8988T (cell line): ENCODE measurements around the gene LDLRAD4.

ENCODE experiments used
- DNase-seq: peaks from one replicate; pipeline ENCODE4 v3.0.0; 2011

Gene LDLRAD4

DNA sequence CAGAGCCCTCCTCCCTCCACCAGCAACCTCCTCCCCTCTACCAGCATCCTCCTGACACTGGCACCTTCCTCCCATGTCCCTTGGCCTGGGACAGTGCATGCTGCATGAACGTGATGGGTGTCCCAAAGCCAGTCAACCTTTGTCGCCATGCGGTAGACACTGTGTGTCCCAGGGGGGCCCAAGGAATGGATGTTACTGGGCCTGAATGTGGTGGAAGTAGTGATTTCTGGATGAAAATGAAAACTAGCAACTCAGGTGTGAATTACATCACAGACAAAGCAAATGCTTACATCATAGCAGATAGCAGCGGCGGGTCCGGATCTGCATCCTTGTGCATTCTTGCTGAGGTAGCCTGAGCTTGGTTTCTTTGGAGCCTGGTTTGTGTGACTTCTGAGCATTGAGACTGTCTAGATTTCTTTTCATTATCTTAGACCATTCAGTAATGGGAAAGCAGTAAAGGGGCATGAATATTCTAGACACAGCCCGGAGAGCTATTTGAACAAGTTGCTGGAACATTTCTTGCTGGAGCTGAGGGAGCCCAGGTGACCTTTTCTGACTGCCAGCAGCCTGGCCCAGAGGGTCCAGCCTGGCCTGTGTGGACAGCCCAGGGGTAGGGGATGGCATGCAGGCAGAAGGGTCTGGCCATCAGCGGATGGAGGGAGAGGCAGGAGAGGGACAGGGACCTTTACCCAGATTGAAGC lies 407.4 kb downstream of the LDLRAD4 start:
- DNase-seq, result no peak

DNA sequence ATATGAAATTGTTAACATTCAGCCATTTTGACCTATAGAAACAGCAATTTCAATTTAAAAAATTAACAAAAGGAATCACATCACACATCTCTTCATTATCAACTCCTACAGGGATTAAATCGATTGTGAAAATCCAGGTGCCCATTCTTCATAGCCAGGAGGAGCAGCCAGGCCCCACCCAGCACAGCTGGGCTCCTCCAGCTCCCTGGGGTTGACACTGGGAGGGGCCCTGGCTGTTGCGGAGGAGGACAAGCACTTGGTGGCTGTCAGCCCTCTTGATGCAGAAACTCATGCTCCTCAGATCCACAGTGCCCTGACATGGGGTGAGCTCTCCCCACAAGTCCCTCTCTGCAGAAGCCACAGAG lies 408.0 kb downstream of the LDLRAD4 start:
- no peak for DNase-seq

GRCh38 chr18:13627639-13628038 lies 409.1 kb downstream of the LDLRAD4 start:
- DNase-seq, result no peak

DNA sequence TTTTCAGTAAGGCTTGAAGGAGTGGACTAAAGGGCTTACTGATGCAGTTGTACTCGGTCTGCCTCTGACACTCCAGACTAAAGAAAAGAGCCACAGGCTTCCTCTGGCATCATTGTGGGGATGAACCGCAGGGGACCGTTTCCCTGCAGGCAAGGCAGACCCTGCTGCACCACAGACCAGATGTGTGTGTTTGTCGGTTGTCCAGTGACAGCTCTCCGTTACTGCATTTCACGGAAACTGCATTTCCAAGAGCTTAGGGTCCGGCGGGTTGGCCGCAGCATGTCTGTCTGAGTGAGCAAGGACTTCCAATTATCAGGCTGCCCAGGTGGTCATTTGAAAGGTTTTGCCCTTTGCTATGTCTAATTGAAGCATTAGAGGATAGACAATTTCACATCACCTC lies 409.7 kb downstream of the LDLRAD4 start:
- no peak for DNase-seq

DNA sequence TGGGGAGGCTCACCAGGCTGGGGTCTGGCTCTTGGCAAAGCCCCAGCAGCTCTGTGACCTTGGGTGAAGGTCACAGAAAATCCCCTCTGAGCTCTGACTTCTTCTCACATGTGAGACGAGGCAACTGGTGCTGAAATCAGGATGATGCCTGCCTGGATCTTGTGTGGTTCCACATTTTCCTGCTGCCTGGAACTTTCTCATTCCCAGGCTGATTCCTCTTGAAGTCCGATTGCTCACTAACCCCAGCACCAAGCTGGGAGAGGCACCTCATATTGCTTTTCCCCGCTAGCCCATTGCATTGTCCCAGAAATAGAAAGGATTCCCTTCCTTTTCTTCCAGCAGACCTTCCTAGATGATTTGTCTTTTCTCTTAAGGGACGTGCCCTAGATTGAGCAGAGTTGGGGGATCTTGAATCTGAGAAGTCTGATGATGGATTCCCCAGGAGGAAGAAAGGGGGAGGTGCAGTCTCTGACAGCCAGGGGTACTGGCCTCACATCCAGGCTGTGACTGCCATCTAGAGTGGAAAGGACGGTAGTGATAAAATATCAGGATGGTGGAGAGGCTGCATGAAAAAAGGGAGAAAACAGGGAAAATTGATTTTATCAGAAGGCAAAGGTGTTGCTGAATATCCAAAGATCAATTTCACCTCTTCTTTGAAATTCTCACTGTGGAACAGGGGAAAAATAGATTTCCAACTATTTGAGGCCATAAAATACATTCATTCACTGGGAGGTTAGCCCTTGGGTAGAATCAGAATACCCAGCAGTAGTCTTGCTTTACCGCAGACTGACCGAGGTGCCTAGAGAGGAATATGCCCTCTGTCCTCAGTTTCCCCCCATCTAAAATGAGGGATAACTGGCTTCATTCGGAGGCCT lies 411.5 kb downstream of the LDLRAD4 start:
- DNase-seq, result peak; percentile 86

DNA sequence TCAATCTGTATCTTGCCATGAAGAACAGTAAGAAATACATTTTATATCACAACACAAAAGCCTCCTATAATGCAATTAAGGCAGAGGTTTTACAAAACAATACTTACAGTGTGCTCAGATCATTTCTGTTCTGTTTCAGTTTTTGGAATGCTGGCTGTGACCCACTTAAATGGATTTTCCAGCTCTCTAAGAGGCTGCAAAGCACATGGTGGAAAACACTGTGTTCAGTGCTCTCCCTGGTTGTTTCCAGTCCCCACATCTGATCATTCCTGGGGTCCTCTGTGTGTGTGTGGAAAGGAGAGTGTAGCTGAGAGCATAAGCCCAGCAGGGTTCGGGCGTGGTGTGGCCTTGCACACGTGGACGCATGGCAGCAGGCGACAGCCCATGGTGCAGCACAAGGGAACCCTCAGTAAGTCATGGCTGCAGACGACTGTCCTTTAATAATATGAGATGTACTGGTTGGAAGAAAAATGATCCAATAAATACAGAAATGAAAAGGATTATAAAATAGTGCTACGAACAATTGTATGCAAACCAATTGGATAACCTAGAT lies 412.2 kb downstream of the LDLRAD4 start:
- no peak for DNase-seq

GRCh38 chr18:13633700-13634099 lies 415.1 kb downstream of the LDLRAD4 start:
- no peak for DNase-seq

DNA sequence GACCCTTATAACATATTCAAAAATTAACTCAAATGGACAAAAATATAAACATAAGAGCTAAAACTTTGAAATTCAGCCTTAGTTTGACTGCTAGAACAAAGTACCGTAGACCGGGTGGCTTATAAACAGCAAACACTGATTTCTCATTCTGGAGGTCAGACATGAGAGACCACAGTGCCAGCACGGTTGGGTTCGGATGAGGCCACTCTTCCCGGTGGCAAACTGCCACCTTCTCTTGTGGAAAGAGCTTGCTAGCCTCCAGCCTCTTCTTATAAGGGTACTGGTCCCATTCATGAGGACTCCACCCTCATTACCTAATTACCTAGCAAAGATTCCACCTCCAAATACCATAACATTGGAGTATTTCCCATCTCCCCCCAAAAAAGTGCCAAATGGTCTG lies 416.5 kb downstream of the LDLRAD4 start:
- no peak for DNase-seq

DNA sequence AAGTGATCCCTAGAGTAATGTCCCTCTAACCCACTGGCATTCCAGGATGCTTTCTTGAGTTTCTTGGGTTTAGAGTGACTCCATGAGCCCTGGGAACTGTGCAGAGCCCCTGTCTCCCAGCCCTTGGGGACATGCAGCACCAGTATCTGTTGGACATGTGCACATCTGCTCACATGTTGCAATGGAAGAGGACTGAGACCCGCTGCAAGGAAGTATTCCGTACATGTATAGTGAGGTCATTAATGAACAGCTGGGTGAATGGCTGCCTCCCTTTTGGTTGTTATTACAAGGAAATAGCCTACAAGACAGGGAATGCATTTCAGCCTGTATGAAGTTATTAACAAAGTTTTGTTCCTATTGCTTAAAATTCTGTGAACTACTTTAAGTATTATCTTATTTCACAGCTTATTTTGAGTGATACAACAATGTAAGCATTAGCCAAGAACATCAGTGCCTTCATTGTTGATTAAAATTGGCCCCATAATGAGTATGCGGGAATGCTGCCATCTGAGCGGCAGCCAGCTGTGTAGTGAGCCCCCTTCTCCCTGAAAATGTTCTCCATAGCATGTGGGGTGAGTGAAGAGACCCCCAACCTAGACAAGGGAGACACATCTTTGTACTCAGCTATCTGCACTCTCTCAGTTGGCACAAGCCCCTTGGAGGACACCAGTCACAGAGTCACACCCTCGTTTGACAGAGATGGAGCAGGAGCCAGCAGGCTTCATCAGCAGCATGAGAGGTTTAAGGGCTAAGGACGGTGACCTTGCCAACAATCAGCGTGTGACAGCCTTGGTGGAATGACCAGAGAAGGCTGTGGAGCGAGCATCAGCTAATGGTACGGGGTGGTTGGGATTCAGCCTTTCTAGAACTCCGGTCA lies 420.4 kb downstream of the LDLRAD4 start:
- no peak for DNase-seq

DNA sequence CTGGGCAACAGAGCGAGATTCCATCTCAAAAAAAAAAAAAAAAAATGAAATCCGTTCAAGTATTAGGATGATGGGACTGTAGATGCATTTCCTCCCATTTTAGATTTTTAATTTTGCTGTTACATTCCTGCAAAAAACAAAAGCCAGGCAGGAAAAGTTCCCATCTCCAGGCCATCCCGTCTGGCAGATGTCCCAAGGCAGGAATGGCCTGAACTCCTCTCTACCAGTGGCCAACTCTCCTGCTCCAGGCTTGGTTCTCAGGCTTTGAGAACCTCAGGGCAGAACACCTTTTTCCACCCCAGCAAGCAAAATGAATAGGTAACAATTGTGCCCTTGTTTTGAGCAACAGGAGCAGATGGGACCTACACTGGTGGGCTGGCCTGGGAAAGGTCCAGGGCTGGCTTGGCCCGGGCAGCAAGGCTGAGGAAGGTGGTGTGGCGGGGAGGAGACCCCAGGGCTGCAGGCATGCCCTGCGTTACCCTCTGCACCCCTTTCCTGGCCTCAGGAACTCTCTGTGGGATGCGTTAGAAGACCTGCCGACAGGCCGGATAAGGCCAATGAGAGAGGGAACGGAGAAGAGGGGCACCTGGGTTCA lies 421.8 kb downstream of the LDLRAD4 start:
- DNase-seq, result no peak

- no peak for DNase-seq
Measured at GRCh38 chr18:13641551-13642439, 423.2 kb downstream of the LDLRAD4 start.

- DNase-seq, result no peak
Measured at GRCh38 chr18:13642440-13642827, 423.9 kb downstream of the LDLRAD4 start.

DNA sequence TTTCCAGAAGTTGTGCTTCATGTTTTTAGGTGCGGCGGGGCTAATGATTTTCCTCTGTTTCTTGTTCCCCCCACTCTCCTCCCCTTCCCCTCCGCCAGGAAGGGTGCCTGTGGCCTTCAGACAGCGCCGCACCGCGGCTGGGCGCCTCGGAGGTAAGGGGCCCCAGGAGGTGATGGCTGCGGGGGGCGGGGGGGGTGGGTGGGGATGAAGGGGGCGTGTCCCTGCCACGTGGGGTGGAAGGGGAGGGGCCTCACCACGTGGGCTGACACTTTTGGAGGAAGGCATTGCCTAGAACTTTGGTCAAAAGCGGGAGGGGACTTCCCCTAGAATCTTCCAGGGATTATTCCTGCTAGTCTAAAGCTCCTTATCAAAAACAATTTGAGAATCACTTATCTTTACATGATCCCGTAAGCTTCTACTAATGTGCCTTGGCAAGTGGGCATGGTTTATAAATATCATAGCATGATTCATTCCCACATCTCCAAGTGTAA lies 424.7 kb downstream of the LDLRAD4 start:
- no peak for DNase-seq

- DNase-seq, result no peak
Measured at GRCh38 chr18:13645093-13645492, 426.5 kb downstream of the LDLRAD4 start.

DNA sequence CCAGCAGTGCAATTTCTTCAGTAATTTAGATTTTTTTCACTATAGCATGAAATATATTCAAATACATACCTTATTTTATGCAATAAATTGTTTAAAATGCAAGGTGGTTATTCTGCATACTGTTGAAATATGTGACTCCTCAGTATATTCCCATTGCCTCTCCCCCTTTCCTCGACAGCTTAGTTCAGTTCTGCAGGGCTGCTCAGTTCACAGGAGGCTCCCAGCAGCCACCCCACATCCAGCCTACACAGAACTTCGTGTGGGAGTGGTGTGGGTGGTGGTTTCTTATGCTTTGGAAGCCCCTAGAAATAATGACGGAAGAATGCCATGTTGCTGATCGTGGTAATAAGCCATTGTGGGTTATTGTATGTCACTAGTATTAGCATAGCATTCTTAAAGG lies 428.1 kb downstream of the LDLRAD4 start:
- no peak for DNase-seq

DNA sequence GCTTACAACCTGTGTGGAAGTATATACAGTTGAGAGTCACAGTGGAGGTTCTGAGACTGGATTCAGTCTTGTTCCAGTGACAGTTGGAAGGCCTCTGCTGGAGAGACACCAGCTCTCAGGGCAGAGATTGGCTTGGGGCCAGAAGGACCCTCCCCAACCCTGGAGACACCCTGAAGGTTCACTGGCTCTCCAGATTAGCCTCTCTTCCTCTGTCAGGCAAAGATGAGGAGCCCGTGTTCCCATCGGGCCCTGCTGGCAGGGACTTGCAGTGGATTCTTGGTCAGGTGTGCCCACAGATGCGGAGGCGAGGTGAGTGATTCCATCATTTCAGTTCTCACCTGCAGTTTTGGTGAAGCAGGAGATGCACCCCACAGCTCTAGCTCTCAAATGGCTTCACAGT lies 429.2 kb downstream of the LDLRAD4 start:
- DNase-seq, result no peak

DNA sequence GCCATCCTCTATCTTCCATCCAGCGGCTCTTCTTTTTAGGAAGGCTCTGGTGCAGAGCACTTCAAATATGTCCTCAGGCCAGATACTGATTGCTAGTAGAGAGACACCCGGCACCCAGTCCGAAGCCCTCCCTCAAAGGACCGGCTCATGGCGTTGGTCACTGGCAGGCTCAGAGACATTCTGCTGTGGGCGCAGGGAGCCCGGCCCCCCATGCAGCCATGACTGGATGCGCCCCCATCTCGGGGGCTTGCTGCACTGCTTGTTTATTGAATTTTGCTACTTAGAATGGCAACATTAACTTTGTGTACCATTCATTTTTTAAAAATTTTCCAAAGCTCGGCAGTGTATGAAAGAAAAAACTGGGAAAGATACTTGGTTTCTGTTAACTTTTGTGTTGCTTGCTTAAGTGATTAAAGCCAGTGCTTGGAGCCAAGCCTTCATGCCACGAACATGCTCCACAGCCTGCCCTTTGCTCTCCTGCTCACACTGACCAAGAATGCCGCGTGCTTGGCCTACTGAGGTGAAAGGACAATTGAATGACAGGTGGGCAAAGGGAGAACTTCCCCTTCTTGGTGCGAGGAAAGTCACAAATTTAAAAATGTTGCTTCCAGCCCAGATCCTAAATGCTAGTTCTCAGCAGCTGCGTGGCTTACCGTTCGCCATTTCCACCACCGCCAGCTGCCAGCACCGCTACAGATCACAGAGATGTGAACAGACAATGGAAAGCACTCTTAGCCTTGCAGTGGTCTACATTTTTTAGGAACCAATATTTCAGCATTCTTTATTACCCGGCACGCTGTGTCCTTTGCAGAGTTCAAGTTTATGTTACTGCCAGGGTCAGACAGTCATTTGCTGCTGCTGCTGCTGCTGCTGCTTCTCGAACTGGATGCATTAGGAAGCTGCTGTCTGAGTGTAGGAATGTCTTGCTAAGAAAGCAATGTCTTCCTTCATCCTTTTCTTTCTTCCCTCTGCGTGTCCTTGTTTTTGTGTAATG lies 431.1 kb downstream of the LDLRAD4 start:
- no peak for DNase-seq

DNA sequence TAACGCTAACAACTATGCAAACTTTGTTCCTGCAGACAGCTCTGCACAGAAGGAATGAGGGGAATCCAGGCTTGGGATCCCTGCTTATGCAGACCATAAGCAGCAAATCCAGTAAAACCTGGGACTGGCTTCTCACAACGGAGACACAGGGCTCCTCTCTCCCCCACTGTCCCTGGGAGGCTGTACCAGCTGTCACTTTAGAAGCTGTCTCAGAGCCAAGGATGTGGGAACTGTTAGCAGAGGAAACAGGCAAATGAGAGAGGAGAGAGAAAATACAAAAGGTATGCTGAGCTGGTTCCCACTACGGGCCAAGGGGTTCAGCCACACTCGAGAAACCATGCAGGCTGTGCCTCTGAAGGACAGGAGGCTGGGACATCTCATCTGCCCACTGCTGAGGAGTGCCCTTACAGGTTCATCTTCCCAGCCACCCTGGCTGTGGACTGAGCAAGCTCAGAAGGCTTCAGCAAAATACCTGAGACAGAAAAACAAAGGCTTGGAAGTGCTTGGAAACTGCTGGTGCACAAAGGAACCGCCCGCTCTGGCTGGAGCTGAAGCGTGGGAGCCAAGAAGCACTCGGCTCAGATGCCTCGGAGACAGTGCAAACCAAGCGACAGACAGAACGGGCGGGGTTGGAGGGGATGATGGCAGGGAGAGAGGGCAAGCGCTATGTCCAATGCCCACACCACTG lies 435.3 kb downstream of the LDLRAD4 start:
- DNase-seq, result no peak

DNA sequence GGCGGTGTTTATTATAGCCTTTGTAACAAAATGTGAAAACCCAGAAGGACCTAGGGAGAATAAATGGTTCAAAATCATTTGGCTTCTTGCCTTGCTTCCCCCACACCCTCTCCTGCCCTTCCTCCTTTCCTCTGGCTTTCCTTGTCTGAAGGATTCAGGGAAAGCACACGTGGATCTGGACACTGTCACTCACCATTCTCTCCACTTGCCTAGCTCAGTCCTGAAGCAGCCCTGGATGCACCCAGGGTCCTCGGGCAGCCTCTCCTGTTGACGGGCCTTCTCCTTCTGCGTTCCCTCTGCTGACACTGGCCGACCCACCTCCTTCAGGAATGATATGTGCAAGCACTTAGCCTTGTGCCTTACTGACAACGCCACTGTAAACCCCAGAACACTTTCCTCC lies 439.4 kb downstream of the LDLRAD4 start:
- DNase-seq, result no peak
